NCI-H1417 (cell line): Measurements from ENCODE around the gene CPXM2.

ENCODE experiments used
- DNase-seq, 3 experiments: peaks; one replicate each; lab custom pipeline; 2025; lab: John Stamatoyannopoulos, UW

The CPXM2 gene

GRCh38 chr10:123772645-123773508 is 118.7 kb downstream of the CPXM2 start:
- DNase-seq, result no peak

GRCh38 chr10:123771877-123772644 is 119.5 kb downstream of the CPXM2 start:
- DNase-seq, result no peak

- DNase-seq, result no peak
Observed at GRCh38 chr10:123769647-123770046, 122.0 kb downstream of the CPXM2 start.

- DNase-seq, result no peak
Observed at GRCh38 chr10:123766761-123767160, 124.8 kb downstream of the CPXM2 start.

- DNase-seq, result peak in 1 of 3 experiments; percentile 7
Observed at GRCh38 chr10:123766012-123766411, 125.6 kb downstream of the CPXM2 start.

GRCh38 chr10:123761666-123762230 is 129.9 kb downstream of the CPXM2 start:
- DNase-seq, result no peak

GRCh38 chr10:123761038-123761428 is 130.6 kb downstream of the CPXM2 start:
- no peak for DNase-seq

- no peak for DNase-seq
Observed at GRCh38 chr10:123760356-123761037, 131.1 kb downstream of the CPXM2 start.

GRCh38 chr10:123759501-123760031 is 132.0 kb downstream of the CPXM2 start:
- DNase-seq, result peak; percentile 20 to 61 (median 29)

GRCh38 chr10:123759041-123759440 is 132.6 kb downstream of the CPXM2 start:
- peak in 1 of 3 experiments; percentile 38 for DNase-seq

GRCh38 chr10:123757853-123758252 is 133.8 kb downstream of the CPXM2 start:
- DNase-seq, result no peak

- no peak for DNase-seq
Observed at GRCh38 chr10:123755061-123755460, 136.5 kb downstream of the CPXM2 start.

GRCh38 chr10:123754123-123754522 is 137.5 kb downstream of the CPXM2 start:
- no peak for DNase-seq

- DNase-seq, result no peak
Observed at GRCh38 chr10:123751342-123752134, 140.1 kb downstream of the CPXM2 start.

- DNase-seq, result no peak
Observed at GRCh38 chr10:123750901-123751300, 140.7 kb downstream of the CPXM2 start.

- DNase-seq, result peak in 1 of 3 experiments; percentile 36
Observed at GRCh38 chr10:123748711-123749110, 142.9 kb downstream of the CPXM2 start.

GRCh38 chr10:123747426-123747825 is 144.2 kb downstream of the CPXM2 start:
- no peak for DNase-seq

GRCh38 chr10:123746942-123747341 is 144.7 kb downstream of the CPXM2 start:
- peak in 1 of 3 experiments; percentile 17 for DNase-seq

- DNase-seq, result no peak
Observed at GRCh38 chr10:123746520-123746919, 145.1 kb downstream of the CPXM2 start.

GRCh38 chr10:123746061-123746460 is 145.5 kb downstream of the CPXM2 start:
- no peak for DNase-seq

- no peak for DNase-seq
Observed at GRCh38 chr10:123744224-123744536, 147.4 kb downstream of the CPXM2 start.
